COLO668 (cell line): ENCODE measurements around the gene PKN3.

ENCODE experiments used
- DNase-seq: peaks from one replicate; lab custom pipeline; 2025; ENCODE audit not compliant: unreplicated experiment; lab: John Stamatoyannopoulos, UW

Gene PKN3

DNA sequence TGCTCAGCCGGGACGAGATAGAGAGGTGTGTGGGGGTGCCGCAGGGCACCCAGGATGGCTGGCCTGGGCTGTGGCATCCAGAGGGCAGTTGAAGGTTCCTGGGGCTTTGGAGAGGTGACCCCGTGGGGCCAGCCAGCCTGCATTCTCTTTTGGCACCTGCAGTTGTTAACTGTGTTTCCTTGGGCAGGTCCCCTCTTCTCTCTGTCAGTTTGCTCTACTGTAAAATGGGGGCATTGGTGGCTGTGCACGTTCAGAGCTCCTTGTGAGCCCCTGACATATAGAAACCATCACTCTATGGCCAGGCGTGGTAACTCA is 13.1 kb downstream of the PKN3 start:
- DNase-seq, result no peak

DNA sequence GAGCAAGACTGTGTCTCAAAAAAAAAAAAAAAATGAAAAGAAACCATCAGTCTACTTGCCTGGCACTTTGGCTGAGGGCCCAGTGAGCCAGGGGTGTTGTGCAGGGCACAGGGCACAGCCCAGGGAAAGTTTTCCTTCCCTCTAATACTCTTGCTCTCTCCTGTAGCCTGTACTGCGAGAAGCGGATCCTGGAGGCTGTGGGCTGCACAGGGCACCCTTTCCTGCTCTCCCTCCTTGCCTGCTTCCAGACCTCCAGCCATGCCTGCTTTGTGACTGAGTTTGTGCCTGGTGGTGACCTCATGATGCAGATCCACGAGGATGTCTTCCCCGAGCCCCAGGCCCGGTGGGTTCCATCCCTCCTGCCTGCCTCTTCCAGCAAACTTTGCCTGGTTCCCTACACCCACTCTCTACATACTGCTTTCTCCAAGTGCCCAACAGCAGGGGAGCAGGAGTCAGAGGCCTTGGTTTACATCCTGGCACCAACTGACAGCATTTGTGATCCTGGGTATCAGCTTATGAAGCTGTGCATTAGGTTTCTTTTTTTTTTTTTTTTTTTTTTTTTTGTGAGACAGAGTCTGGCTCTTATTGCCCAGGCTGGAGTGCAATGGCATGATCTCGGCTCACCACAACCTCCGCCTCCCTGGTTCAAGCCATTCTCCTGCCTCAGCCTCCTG is 14.4 kb downstream of the PKN3 start:
- no peak for DNase-seq

DNA sequence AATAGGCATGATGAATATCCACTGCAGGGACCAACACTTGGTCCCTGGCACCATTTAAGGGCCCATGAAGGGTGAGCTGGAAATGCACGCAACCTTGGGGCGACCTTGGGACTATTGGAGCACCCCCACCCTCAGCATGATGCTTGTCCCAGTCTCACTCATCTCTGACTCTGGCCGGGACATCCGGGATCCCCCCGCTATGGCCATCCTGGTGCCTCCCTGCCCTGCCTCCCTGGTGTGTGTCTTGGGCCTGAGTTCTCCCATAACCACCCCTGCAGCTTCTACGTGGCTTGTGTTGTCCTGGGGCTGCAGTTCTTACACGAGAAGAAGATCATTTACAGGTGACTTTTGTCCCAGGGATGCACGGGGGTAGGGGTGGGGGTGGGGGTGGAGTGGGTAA is 15.7 kb downstream of the PKN3 start:
- DNase-seq, result no peak

DNA sequence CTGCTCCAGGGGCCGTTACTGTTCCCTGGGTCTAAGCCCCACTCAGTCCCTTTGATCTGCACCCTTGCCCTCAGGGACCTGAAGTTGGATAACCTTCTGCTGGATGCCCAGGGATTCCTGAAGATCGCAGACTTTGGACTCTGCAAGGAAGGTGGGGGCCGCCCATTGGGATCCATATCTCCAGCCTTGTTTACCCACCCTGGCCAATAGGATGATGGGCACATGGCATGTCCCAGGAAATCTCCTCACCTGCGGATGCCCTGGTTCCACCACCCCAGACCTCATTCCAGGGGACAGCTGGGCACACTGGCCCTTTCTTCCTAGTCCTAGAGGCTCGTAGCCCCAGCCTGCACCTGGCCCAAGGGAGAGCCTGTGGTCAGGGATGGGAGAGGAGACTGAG is 16.2 kb downstream of the PKN3 start:
- no peak for DNase-seq

DNA sequence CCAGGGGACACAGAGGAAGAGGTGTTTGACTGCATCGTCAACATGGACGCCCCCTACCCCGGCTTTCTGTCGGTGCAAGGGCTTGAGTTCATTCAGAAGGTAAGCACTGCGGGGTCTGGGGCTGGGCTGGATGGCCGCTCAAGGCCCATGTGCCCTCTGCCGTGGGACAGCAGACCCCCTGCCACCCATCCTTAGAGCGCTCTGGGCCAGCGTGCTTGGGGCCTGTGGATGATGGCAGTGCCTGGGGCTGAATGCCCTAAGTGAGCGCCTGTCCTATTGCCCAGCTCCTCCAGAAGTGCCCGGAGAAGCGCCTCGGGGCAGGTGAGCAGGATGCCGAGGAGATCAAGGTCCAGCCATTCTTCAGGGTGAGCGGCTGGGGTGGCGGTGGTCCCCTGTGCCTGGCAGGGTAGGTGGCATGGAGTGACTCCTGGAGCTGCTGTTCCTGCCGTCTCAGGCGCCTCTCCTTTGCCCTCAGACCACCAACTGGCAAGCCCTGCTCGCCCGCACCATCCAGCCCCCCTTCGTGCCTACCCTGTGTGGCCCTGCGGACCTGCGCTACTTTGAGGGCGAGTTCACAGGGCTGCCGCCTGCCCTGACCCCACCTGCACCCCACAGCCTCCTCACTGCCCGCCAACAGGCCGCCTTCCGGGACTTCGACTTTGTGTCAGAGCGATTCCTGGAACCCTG is 17.8 kb downstream of the PKN3 start:
- no peak for DNase-seq

DNA sequence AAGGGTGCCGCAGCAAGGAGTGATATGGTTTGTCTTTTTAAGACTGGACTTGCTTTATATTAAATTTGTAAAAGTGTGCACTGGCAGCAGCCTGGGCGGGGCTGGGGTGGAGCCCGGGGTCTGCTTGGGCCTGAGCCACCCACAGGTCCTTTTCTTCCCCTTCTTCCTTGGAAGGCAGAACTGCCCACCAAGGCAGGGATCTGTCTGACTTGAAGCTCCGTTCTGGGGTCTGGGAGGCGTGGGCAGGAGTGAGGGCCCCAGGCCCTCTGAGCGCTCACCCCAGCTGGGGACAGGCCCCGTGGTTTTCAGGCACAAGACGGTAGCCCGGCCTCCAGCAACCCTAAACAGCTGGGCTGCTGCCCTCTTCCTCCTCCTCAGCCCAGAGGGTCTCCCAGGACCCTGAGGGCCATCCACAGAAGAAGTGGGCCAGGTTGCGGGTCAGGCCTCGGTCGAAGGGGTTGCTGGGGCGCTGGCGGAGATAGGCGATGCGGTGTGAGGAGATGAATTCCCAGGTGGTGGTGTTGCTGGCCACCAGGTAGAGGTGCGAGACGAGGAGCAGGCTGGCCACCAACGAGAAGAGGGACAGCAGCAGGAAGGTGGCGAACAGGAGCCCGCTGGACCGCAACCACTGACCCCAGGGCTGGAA is 18.7 kb downstream of the PKN3 start:
- no peak for DNase-seq

DNA sequence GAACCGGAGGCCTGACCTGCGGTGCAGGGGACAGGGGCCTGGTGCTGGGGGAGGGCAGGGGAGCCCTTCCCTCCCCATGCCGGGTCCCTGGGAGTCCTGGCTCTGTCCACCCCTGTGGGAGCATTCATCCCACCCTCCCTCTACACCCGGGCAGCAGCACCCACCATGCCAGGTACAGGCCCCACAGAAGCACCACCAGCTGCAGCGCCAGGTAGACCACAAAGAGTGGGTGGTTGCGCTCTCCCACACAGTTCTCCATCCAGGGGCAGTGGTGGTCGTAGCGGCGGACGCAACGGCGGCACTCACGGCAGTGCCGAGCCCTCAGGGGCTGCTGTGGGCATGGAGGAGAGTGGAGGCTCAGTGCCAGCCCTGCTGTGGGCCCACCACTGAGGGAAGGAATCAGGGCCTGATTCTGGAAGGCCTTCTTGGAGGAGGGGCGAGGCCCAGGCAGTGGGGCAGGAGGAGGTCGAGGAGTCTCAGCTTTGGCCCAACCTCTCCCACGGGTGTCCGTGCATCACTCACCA is 19.2 kb downstream of the PKN3 start:
- DNase-seq, result no peak

DNA sequence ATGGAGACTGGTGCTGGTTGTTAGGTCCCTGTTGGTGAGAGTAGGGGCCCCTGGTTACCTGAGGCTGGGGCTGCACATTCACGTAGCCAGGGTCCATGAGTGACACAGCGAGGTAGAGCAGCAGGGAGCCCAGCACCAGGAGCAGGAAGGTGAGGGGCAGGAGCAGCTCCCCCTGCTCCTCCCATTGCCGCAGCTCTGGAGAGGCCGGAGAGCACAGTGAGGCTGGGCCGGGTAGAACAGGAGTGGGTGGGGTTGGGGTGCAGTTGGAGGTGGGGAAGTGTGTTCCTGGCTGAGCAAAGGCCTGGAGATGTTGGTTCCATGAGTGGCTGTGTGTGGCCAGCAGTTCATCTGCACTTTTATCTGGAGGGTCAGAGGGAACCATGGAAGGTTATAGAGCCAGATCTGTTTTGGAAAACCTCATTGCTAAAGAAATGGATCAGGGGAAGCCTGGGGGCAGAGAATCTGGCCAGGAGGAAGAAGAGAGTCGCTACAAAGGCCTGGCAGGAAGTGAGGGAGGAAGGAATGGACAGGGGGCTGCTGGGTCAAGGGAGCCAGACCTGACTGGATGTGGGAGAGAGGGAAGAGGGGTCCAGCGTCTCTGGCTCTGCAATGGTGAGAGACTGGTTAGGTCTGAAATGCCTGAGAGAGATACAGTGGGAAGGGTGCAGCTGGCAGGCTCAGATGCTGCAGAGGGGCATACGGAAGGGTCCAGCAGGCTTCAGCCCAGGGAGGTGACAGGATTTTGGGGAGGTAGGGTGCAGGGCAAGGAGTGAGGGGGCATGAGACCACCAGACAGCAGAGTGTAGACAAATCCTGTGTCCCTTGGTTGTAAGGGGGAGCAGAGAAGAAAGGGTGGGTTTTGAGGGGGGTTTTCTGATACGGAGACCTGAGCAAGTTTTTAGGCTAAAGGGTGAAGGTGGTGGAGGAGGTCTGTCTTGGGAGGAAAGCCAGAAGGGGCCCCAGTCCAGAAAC is 20.4 kb downstream of the PKN3 start:
- no peak for DNase-seq

DNA sequence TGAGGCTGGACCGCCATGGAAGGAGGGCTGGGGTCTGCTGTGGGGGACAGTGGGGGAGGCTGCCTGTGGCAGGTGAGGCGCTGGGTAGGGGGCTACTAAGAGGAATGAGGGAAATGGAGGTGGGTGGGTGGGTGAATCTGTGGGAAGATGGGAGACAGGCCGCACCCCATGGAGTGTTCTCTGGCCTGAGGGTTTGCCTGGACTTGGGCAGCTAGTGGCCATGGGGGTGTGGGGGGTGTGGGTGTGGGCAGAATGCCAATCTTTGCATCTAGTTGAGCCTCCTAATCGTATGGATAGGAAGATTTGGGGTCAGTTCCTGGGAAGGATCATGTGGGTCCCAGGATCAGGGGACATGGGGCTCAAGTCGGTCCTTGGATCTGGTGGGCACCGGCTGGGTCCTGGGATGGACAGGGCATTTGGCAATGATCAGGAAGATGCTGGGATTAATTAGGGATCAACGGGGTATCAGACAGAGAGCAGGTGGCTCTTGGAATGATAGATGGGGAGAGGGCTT is 21.1 kb downstream of the PKN3 start:
- DNase-seq, result no peak

DNA sequence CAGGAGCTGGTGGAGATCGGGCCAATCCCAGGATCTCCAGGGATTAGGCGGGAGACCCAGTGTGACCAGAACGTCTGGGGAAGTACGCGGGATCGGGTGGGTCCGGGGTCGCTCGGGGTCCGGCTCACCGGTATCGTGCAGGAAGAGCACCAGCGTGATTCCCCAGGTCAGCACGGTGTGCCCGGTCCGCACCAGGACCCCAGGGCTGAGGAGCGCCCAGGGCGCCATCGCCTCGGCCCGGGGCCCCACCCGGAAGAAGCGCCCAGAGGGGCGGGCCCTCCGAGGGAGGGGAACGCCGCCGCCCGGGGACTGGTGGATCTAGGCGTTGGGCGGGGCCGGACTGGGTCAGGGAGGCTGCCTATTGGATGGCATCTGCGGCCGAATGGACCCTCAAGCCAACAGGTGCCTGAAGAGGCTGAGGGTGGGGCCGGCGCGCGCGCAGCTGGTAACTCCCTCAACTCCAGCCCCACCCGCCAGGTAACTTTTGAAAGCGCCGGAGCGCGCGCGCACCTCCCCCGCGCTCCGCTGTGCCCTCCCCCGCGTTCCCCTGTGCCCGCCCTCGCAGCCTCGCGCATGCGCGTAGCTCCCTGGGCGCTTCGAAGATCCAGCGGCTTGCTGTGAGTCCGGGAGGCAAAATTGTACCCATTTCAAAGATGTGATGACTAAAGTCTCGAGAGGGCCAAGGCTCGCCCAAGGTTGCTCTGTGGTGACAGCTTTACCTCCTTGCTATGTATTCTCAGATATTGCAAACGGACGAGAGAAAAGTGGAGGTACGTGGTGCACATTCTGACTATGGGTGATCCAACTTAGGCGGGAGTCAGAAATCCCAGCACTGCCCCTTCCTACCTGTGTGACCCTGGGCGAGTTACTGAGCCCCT is 21.8 kb downstream of the PKN3 start, which contains the start of gene ZDHHC12:
ZDHHC12 (minus strand) TSS at position 262 of the 878 bp plus-strand sequence; CDS start at position 228, 34 bp downstream.
- peak; percentile 99 for DNase-seq

DNA sequence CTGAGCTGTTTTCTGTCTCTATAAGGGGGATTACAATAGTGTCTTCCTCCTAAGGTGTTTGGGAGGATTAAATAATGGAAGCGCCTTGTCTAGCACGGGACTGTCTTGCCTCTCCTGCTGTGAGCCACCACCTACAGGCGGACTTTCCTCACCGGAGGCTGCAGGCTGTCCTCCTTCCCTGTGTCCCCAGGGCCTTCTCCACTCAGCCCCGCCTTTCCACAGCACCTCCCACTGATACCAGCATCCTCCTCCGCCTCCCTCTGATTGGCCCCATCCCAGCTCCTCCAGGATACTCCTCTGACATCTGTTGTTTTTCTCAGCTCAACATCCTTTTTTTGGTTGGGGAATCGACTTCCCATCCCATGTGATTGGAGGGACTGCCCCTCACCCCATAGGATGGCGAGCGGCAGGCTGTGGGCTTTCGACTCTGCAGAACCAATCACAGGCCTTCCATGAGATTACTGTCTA is 22.5 kb downstream of the PKN3 start:
- peak; percentile 67 for DNase-seq

DNA sequence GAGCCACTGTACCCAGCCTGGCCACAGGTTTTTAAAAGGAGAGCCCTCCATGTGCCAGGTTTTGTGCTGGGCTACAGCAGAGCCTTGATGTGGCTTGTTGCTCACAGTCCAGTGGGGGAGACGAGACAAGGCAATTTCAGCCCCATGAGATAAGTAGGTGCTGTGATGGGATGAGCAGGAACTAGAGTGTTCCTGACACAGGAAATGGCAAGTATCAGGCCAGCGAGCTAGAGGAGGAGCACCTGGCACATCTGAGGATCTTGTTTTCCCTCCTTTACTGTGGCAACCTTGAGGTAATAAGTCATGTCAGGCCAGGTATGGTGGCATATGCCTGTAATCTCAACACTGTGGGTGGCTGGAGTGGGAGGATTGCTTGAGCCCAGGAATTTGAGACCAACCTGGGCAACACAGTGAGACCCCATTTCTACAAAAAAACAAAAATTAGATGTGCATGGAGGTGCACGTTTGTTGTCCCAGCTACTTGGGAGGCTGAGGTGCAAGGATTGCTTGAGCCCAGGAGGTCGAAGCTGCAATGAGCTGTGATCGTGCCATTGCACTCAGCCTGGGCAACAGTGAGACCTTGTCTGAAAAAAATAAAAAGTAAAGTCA is 25.4 kb downstream of the PKN3 start:
- DNase-seq, result no peak

DNA sequence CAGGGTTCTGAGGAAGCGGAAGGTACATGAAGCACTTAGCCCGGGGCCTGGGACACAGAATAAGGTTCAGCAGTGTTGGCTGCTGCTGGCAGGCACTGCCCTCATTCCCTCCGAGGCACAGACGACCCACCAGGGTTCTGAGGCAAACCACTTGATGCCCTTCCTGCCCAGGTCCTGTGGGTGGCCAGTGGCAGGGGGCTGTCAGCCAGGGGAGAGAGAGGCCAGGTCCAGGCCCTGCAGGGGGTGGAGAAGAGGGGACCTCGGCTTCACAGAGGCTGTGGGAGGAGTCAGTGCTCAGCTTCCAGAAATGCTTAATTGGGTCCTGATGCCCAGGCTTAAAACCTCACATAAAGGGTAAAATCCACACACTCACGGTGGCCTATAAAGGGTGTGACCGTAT is 26.0 kb downstream of the PKN3 start:
- no peak for DNase-seq

DNA sequence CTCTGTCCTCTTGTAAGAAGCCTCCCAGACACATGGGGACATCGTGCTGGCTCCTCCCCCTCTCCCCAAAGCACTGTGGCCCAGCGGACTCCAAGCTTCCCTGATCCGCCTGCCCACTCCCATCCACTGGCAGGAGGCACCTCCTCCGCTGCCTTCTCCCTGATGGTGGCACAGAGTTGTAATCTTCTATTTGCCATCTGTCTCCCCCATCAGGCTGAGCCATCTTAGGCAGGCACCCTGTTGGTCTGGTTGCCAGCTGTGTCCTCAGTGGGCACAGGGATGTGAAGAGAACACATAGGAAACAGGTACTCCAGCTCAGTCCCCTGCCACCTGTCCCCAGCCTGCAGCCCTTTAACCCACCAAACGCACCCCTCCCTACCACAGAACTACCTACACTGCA is 27.0 kb downstream of the PKN3 start:
- DNase-seq, result no peak

DNA sequence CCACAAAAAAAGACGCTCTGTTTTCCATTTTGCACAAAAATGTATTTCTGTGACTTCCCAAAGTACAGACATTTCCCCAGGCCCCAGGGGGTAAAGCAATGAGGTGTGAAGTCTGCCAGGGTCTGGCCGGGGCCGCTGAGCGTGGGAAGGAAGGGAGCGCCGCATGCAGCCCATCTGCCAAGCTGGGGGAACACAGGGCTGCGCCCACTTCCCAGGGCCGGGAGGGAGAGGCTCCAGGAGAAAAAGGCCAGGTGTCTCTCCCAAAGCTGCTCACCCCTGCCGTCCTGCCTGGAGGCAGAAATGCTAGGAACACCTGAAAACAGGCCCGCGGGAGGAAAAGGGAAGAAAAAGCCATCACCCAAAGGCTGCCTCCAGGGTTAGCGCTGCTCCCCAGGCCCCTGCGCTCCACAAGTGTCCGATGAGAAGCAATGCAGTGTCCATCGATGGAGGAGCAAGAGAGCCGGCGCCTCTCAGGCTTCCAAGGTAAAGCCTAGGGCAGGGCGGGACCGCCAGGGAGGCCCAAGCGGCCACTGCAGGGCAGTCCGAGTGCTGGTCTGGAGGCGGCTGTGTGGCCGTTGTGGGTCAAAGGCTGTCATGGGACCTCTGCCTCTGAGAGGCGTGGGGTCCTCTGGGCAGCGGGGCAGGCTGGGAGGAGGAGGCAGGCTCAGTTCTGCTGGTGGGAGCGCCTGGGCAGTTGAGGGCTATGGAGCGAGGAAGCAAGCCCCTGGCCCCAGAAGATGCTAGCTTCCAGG is 27.6 kb downstream of the PKN3 start:
- DNase-seq, result no peak

DNA sequence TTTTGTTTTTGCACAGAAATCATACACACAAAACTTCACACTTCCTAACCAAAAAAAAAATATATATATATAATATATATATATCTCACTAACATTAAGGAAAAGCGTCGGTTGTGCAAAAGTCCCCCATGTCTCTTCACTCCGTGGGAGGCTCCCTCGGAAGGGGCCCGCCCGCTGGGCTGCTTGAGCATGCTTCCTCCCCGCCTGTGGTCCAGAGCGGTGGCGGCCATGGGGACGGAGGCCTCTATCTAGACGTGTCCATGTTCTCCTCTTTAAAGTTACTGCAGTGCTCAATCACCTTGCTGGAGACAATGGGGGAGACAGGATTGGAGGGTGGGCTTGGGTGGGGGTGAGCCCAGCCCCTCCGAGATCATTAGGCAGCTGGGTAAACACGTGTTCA is 28.8 kb downstream of the PKN3 start:
- DNase-seq, result no peak

DNA sequence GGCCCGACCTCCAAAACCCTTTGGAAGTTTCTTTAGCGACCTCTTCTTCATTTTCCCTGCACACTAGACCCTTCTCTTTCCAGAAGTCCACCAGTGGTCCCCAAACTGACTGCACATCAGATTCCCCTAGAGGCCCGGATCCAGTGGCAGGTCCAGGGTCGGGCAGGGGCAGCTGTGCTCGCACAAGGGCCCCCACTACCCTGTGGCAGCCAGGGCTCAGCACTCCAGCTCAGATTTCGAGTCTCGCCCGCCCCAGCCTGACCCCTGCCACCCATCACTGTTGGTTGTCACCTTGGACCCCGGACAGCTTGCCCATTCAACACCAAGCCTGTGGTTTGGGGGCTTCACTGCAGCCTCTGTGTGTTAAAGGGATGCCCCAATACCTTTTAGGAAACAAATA is 29.4 kb downstream of the PKN3 start:
- no peak for DNase-seq

DNA sequence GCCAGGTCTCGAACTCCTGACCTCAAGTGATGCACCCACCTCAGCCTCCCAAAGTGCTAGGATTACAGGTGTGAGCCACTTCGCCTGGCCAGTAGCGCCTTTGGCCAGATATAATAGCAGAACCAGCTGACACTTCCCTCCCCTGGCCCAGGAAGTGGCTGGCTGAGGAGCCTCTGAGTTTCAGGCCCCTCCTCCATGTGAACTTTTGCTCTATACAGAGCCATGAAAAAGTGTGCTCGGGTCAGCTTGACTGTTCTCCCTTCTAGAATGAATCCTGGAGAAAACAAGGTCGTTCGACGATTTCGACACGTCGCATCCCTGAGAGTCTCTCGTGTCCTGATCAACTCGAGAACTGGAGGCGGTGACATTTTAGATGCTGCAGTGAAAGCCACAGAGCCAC is 30.3 kb downstream of the PKN3 start:
- no peak for DNase-seq

DNA sequence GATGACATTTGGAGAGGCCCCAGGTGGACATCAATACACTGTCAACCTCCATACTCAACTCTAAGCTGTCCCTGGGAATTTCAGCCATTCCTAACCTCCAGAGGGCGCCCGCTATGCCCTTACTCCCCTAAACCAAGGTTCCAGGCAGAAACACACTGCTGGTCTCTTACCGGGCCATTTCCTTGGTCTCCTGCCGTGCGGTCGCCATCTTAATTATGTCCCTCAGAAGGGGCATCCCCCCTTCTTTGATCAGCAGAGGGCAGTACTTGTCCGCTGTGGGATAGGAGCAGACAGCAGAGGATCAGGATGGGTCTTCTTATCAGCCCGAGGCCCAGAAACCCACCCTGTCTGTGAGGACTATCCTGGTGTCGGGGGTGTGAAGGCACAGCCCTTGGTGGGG is 31.0 kb downstream of the PKN3 start:
- DNase-seq, result peak; percentile 79
